Stomach (tissue), 9 donors: ENCODE results near the gene IFT25. TPM values are rescaled to one million over a fixed set of nuclear protein-coding genes. Genes with fewer than 3 reads are reported as not detected.

ENCODE experiments used
- DNase-seq, 2 donors: peaks; one replicate each; pipeline versions ENCODE4 v3.0.0 to v3.0.0-alpha.2; 2013 to 2019
- H3K27ac ChIP-seq, 5 donors: fragments of 200-600 bp in 4 of 5; sonication (generic) in 4 of 5; one replicate each; pipeline ENCODE4 v1.5.1; 2013 to 2019; ENCODE audit warnings: mild to moderate bottlenecking in 1 of 5, moderate library complexity in 1 of 5
- H3K27me3 ChIP-seq, 3 donors: fragments of 200-600 bp; sonication (generic); one replicate each; pipeline ENCODE4 v1.5.1; 2017 to 2019; ENCODE audit warnings: mixed run types in 1 of 3
- H3K36me3 ChIP-seq, 4 donors: fragments of 200-600 bp; sonication (generic); 1 replicate in 3 of 4; 2 replicates in 1 of 4; pipeline ENCODE4 v1.5.1; 2016 to 2019
- H3K4me1 ChIP-seq, 4 donors: fragments of 200-600 bp; sonication (generic); one replicate each; pipeline ENCODE4 v1.5.1; 2016 to 2019
- H3K4me3 ChIP-seq, 4 donors: fragments of 200-600 bp; sonication (generic) in 3 of 4; one replicate each; pipeline ENCODE4 v1.5.1; 2016 to 2019; ENCODE audit warnings: mild to moderate bottlenecking in 1 of 4
- H3K9me3 ChIP-seq, 4 donors: fragments of 200-600 bp; sonication (generic); one replicate each; pipeline ENCODE4 v1.5.1; 2016 to 2019
- CTCF ChIP-seq, 7 experiments: fragments of 450-650 bp in 4 of 7; fragments of 200-600 bp in 3 of 7; sonication (generic) in 3 of 7; IDR thresholded peaks; one replicate each; pipeline ENCODE4 v1.5.1; 2016 to 2019; ENCODE audit warnings: antibody characterized with exemption in 7 of 7, control low read depth in 2 of 7, mild to moderate bottlenecking in 1 of 7
- EP300 ChIP-seq: sonication (generic); formaldehyde crosslinking; IDR thresholded peaks from one replicate; pipeline ENCODE4 v1.6.1; 2017; ENCODE audit warnings: antibody characterized with exemption
- POLR2A ChIP-seq, 4 donors: fragments of 450-650 bp; IDR thresholded peaks; one replicate each; pipeline ENCODE4 v1.6.1; 2016; ENCODE audit warnings: antibody characterized with exemption in 4 of 4, control low read depth in 2 of 4, mild to moderate bottlenecking in 1 of 4, moderate library complexity in 1 of 4
- POLR2AphosphoS5 ChIP-seq, 3 donors: sonication (generic); formaldehyde crosslinking; IDR thresholded peaks; one replicate each; pipeline ENCODE4 v1.6.1; 2016; ENCODE audit warnings: antibody characterized with exemption in 3 of 3
- WGBS, 5 donors: extraction: QIAGEN DNeasy Blood & Tissue Kit in 3 of 5; methylation state at CpG; one replicate each; pipeline versions ENCODE4 v1.1.5 to v1.1.7; 2013 to 2018; 5-methylcytosine and 5-hydroxymethylcytosine counted together
- intact Hi-C: fragments of 100-400 bp; cut with DNase I; formaldehyde crosslinking; loops from one replicate; pipeline ENCODE4 v1.15.1; 2023; ENCODE audit warnings: low total_unique reads
- polyA plus RNA-seq, 3 donors: library from polyadenylated mRNA; stranded (reverse); fragments of 200-250 nt; gene quantifications; one replicate each; pipeline ENCODE4 v1.2.3, GENCODE V29; 2013
- total RNA-seq, 5 donors: library from RNA; depleted of rRNA; stranded (reverse); fragments of >200 nt; gene quantifications; one replicate each; pipeline versions ENCODE4 v1.1.0 to v1.2.3, GENCODE V29; 2014 to 2016
- donor health status: healthy with polysubstance abuse.
- donor health status: Bipolar disorder and iron deficiency.
- donor health status: healthy.

IFT25 gene
- total and polyA plus RNA-seq, 8 donors = 5.8 to 71.2 (median 40.9) TPM

GRCh38 chr1:53962395-53962794, 16.9 kb upstream of the IFT25 start:
- 90 to 95% (median 90%) methylated on average over 4 of the region's 4 CpGs for WGBS, 5 donors
- Histone ChIP-seq H3K27me3 (no peaks in the 10 kb centered on the region), H3K9me3 (no peaks in the 10 kb centered on the region), H3K4me1 (peaks cover 0 to 3% (median under 1%) of the 10 kb centered on the region in 4 donors), H3K4me3 (no peak overlapping the region), H3K27ac (no peak overlapping the region), H3K36me3 (peaks cover 60 to 96% (median 90%) of the 10 kb centered on the region in 4 donors)
- no peak for DNase-seq
- intact Hi-C loops = no loop called here
- TF ChIP-seq POLR2A (IDR thresholded peaks at IDR 0.05) (no peak), CTCF (IDR thresholded peaks at IDR 0.05) (no peak), EP300 (no peak), POLR2AphosphoS5 (IDR thresholded peaks at IDR 0.05) (no peak)

DNA sequence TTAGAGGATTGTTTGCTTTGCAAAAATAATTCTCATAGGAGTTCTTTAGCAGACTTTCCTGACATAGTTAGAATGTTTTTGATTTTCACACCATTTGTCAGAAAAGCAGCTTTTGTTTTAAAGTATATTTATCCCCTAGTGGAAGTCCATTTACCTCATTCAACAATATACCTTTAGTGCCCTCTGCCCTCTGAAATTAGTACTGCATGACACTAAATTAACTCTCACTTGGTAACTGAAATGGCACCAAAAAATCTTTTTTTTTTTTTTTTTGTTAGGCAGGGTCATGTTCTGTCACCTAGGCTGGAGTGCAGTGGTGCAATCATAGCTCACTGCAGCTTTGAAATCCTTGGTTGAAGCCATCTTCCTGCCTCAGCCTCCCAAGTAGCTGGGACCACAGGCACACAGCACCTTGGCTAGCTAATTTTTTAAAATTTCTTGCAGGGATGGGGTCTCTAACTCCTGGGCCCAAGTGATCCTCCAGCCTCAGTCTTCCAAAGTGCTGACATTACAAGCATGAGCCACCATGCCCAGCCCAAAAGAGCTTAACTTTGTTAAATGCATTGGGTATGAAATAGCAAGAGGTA, 14.3 kb upstream of the IFT25 start:
- Histone ChIP-seq H3K4me1 (peaks cover 0 to 18% (median 14%) of the 10 kb centered on the region in 4 donors), H3K9me3 (no peaks in the 10 kb centered on the region), H3K27ac (no peak overlapping the region), H3K4me3 (no peak overlapping the region), H3K36me3 (peaks cover 46 to 77% (median 71%) of the 10 kb centered on the region in 4 donors), H3K27me3 (no peaks in the 10 kb centered on the region)
- intact Hi-C loops = no loop called here
- DNase-seq = peak in 1 of 2 donors; percentile 49
- TF ChIP-seq POLR2AphosphoS5 (IDR thresholded peaks at IDR 0.05) (no peak), CTCF (IDR thresholded peaks at IDR 0.05) (peak in 5 of 7 experiments; percentile 40 to 68 (median 48)), POLR2A (IDR thresholded peaks at IDR 0.05) (no peak)

DNA sequence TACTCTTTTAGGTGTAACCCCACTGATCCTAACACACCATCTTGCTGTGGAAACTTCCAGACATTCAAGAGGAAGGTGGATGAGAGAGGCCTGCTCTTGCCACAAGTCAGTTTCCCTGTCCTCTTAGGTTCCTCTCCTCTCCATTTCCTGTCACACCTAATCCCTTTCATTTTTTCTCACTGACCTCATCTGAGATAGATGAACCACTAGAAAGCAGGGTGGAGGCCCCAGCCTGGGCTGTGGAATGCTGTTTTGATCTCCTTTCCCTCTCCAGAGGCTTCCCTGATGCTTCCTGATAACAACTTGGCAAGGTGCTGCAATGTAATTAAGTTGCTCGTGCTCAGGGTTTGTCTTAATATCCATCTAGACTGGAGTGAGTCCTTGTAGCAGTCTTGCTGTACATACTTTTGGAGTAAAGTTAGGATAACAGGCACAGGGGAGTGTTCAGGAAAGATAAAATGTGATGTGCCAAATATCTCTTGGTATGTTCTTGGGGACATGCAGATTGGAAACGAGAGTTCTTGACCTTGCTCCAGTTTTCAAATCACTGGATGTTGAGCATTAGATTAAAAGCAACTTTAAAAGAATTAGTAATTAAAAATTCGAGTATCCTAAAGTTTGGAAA, 11.8 kb upstream of the IFT25 start:
- peaks cover 28 to 77% (median 70%) of the 10 kb centered on the region in 4 donors for H3K36me3 ChIP-seq
- H3K27ac ChIP-seq = peak overlapping the region in 3 of 5 donors; percentile 4 to 50 (median 28)
- intact Hi-C loops = no loop called here
- 44 to 52% (median 48%) methylated on average over 3 of the region's 3 CpGs for WGBS, 5 donors
- no peak overlapping the region for H3K4me3 ChIP-seq
- no peak for TF ChIP-seq POLR2A (IDR thresholded peaks at IDR 0.05)
- TF ChIP-seq EP300 = no peak
- no peak for TF ChIP-seq POLR2AphosphoS5 (IDR thresholded peaks at IDR 0.05)
- no peak for TF ChIP-seq CTCF (IDR thresholded peaks at IDR 0.05)
- H3K4me1 ChIP-seq = peaks cover 0 to 36% (median 18%) of the 10 kb centered on the region in 4 donors
- peak in 1 of 2 donors; percentile 9 for DNase-seq
- no peaks in the 10 kb centered on the region for H3K9me3 ChIP-seq
- H3K27me3 ChIP-seq = no peaks in the 10 kb centered on the region

GRCh38 chr1:53956308-53957168, 11.0 kb upstream of the IFT25 start:
- intact Hi-C loops = no loop called here
- H3K27ac ChIP-seq = peak overlapping the region in 3 of 5 donors; percentile 4 to 50 (median 28)
- 50 to 66% (median 62%) methylated on average over 3 of the region's 3 CpGs for WGBS, 5 donors

More at GRCh38 chr1:53956308-53957168, 11.0 kb upstream of the IFT25 start:
- Histone ChIP-seq H3K36me3 (peaks cover 27 to 77% (median 70%) of the 10 kb centered on the region in 4 donors), H3K27me3 (no peaks in the 10 kb centered on the region), H3K4me1 (peaks cover 0 to 41% (median 18%) of the 10 kb centered on the region in 4 donors), H3K4me3 (no peak overlapping the region), H3K9me3 (no peaks in the 10 kb centered on the region)
- TF ChIP-seq CTCF (IDR thresholded peaks at IDR 0.05) (no peak), POLR2A (IDR thresholded peaks at IDR 0.05) (no peak), EP300 (no peak), POLR2AphosphoS5 (IDR thresholded peaks at IDR 0.05) (no peak)
- DNase-seq = peak in 1 of 2 donors; percentile 25
